Fibroblast of gingiva (primary cell): ENCODE measurements around the gene GRXCR1.

ENCODE experiments used
- DNase-seq: peaks from one replicate; pipeline ENCODE4 v3.0.0-alpha.2; 2011; ENCODE audit warnings: low read depth

GRXCR1 gene

DNA sequence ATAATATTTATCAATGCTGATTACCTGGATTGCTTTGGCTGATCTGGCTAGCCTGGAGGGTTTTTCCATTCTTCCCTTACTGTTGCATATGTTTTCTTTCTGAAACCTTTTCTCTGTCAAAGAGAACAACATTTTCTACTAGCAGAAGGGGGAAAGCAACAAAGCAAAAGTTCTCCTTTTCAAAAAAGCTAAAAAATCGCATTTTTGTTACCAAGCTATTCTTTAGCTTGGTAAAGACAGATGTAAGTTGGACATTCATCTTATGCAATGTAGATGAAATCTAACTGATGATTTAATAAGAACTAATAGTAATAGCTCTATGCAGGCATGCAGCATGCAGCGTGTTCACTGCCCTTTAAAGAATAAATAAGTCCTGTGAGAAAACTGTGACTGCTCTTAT, at the start of gene GRXCR1:
Gene GRXCR1 (plus strand): TSS at position 301 of the 400 bp plus-strand sequence. CDS start 554 bp downstream, outside the sequence.
- no peak for DNase-seq

DNA sequence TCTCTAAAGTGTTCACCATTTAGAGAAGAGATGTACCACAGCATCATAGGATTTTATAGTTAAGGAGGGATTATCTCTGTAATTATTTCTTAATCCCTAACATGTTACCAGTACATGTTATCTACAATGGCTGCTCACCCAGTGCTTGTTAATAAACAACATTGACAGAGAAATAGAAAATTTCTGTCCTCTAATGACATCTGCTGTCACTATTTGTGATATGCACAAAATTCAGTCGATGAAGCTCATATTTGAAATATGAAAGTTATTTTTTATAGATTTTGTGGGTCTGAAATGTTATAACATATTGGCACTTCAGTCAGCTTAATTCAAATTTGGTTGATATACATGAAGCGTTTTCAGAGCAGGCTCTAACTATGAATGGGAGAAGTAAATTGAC, 48.8 kb upstream of the GRXCR1 start:
- DNase-seq: no peak

DNA sequence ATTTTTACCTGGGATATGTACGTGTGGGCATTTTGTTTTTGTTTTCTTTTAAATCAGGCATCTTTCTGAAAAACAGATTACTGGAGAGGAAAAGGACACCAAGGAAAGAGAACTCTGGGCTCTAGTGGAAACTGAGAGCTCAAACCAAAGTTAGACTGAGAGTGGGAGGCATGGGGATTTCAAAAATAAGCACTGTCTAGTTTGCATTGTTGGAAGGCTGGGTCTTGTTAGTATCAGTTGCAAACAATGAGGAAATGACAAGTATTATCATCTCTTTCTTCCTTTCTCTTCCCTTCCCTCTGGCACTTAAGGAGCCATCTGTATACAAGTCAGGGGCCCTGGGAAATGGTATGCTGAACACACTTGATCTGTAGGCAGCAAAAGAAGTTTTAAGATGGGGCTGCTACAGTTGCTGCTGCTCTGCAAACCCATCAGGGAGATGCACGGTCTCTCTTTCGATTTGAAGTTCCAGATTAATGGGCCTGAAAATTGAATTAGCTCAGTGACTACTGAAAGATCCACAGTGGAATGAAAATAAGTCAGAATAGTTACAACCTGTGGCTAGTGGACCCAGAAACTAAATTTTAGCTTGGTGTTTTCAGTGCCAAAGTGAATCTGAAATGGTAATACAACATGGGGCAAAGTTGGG, 48.0 kb upstream of the GRXCR1 start:
- DNase-seq: no peak

DNA sequence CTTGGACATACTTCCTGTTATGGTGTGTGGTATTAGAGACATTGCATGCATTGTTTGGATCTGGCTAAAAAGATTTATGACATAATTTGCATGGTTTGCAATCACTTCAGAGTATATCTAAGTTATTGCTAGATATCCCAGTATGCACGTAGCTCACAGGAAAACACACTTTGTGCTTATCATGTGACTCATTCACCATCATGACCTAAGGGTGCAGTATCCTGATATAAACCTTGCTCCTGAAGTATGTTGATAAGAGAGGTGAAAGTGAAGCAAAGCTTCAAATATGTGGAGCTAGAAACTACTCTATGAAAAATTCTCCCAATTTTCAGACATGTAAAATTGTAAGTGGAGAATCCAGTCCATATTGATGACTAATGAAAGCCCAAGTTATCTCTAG, 46.9 kb upstream of the GRXCR1 start:
- no peak for DNase-seq

DNA sequence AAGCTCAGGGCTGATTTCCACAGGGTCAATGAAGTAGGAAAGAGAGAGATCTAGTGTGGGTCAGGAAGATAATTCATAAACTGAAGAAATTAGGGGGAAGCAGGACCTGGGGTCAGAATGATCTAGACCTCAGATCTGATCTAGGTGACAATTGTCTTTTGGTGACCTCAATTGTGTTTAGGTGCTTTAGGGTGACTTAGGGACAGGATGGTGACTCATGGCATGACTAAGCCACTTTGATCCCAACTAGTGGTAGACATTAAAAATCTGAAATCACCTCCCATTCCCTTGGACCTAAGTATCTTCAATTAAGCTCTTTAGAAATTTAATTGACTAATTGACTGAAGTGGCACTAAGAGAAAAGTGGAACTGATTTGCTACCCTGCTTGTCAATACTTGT, 36.7 kb upstream of the GRXCR1 start:
- no peak for DNase-seq

DNA sequence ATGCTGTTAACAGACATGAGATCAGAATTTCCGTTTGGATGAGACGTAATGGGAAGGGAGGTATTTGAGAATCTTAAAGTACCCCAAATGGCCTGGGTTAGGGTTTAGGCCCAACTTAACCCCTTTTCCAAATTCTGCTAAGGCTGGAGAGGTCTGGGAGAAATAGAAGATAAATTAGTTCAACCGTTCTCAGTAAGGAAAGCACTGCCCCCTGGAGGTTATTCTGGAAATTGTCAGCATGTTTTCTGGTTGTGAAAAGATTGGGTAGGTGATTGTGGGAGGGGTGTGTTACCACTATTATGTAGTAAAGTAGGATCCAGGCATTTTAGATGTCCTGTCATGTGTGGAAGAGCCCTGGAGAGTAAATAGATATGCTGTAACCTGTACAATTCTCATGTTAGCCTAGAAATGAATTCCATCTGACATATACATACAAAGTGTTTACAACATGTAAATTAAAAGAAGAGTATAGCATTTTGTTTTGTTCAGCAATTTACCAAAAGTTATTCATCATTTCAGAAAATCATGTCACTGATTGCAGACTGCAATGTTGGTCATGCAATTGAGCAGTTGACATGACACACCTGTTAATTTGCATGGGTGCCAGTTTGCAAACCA, 26.8 kb upstream of the GRXCR1 start:
- peak; percentile 1 for DNase-seq

DNA sequence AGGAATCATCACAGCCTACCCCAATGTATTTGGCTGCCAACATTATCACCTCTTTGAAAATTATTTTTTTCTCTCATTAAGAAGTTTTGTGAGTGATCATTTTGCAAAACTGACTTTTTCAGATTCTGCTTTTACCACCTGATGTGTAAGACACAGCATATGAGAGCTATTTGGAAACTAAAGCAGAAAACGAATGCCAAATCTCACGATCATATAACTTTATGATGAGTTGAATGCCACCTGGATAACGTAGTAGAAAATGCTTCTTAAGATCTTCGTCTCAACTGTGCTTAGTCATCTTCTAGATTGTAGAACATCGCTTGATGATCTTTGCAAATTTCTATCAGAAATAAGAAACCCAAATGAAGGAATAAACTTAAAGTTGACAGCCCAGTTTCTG, 21.3 kb upstream of the GRXCR1 start:
- DNase-seq: no peak

DNA sequence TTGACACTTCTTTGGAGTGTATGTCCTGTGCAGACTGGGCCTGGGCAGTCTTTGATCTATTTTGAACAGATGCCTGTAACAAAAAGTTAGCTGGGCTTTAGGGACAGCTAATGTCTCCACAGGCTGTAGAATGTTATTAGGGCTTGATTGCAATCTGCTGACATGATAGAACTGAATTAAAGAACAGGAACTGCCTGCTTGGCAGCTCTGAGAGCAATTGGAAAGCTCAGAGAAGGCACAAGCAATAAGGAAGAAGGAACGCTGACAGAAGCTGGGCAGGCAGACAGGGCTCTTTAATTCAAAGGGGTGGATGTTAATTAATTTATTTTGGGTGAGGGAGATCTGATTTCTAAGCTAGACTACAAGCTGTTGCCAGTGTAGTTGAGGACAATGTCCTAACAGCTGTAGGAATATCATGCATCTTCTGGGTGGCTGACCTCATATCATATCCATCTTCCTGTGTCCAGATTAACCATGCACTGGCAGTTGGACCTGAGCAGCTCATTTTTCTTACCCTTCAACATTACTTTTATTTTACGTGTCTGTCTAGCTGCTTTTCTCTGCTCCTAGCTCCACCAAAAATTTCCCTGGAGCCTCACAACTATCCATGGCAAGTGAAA, 20.7 kb upstream of the GRXCR1 start:
- DNase-seq: no peak

DNA sequence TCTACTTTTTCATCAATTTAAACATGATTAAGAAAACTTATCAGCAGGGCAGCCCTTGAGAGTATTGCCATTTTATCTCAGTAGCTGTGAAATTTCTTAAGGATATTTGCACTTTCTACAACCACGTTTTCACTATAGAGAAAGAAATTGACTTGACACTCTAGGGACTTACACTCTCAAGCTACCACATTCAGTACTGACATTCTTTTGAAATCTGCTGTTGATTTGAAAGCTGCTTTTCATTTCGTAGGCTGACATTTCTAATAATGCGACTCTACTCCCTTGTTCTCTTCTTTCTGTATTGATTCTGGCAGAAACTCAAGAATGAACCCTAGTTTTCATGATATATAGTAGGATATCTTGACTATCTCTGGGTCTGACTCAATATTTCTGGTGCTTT, 13.7 kb upstream of the GRXCR1 start:
- DNase-seq: no peak

DNA sequence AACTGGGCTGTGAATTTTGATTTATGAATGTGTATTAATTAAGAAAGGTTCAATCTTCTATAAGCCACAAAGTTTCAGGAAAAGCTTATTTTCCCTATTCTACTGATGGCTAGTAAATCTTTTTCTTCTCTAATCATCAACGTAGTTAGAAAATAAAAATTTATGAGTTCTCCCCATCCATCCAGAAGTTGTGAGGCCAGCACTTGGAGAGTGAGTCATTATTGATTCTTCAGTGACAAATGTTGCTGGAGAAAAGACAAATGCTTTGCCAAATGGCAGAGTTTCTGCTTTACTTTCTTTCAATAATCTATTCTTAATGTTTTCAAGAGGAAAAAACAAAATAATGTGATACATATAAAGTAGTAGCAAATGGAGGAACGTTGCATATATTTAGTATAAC, 11.3 kb upstream of the GRXCR1 start:
- no peak for DNase-seq

DNA sequence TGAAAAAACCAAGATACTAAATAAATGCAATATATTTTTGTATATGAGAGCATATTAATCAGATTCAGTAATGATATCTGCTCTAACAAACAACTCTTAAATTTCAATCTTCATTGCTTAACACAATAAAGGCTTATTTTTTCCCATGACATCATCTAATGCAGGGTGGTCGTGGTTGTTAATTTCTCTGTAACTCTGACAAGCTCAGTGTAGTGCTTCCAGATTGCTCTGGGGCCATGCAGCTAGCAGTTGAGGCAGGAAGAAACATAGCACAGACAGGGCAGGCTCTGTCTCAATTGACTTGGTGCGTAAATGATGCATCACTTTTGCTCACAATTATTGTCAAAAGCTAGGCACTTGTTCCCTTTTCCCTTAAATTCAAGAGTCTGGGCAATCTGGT, 869 bp upstream of the GRXCR1 start:
- DNase-seq: no peak

DNA sequence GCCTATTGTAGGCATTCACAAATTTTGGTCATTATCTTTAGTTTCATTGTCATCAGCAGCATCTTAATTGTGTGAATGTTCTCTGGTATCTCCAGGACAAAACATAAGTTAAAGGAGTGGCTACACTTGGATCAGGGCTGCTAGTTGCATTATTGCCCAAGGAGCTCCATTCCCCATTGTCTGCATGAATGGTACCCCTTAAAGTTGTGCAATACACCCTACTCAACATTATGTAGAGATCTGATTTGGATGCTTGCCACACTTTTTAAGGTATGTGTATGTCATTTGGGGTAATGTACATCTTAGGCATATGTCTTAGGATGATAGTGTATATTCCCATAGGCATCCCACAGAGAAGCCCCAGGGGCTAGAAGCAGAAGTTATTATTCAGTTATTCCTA, 2.9 kb downstream of the GRXCR1 start:
- DNase-seq: no peak

DNA sequence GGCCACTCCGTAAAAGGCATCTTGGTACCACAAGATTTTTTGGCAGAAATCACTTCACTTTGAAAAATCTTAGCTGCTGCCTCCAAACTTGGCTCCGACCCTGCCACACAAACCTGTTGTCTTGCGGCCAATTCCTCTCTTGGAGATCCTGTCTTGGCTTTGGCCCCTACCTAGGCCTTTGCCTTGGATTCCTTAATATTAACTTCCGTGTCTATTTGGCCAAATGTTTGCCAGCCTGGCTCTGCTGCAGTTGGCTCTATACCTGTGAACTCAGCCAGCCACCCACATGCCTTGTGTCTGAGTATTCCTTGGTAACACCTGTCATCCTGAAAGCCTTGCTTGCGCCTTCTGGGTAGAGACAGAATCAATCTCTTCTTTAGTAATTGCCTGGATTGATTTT, 12.5 kb downstream of the GRXCR1 start:
- no peak for DNase-seq

DNA sequence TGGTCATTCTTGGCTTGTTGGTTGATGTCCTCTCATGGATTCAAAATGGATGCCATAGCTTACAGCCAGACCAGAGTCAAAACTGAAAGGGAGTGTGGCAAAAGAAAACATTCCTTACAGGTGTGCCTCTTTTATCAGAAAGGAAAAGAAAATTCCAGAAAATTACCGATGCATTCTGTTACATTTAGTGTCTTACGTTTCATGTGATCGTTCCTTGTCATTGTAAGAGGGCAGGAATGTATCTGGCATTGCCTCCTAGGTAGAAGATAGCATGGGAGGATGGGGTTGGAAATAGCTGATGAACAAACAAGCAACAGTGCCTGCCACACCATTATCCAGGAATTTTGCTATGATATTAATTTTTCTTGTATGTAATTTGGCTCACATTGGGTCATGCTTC, 13.1 kb downstream of the GRXCR1 start:
- DNase-seq: no peak

DNA sequence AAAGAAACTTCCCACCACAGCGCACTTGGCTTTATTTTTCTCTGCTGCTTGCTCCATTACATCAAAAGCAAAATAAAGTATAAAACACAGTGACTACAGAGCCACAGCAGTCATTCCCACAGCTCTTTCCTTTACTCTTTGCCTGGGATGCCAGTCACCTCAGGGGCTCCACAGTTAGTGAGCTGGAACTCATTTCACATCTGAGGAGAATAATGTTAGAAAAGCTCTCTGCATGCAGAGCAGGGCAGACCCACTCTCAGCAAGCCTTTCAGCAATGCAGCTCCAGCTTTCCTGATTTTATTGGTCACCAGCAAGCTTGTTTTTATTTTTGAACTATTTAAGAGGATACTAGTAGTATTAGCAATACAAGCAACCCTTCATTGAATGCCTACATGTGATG, 13.8 kb downstream of the GRXCR1 start:
- no peak for DNase-seq

DNA sequence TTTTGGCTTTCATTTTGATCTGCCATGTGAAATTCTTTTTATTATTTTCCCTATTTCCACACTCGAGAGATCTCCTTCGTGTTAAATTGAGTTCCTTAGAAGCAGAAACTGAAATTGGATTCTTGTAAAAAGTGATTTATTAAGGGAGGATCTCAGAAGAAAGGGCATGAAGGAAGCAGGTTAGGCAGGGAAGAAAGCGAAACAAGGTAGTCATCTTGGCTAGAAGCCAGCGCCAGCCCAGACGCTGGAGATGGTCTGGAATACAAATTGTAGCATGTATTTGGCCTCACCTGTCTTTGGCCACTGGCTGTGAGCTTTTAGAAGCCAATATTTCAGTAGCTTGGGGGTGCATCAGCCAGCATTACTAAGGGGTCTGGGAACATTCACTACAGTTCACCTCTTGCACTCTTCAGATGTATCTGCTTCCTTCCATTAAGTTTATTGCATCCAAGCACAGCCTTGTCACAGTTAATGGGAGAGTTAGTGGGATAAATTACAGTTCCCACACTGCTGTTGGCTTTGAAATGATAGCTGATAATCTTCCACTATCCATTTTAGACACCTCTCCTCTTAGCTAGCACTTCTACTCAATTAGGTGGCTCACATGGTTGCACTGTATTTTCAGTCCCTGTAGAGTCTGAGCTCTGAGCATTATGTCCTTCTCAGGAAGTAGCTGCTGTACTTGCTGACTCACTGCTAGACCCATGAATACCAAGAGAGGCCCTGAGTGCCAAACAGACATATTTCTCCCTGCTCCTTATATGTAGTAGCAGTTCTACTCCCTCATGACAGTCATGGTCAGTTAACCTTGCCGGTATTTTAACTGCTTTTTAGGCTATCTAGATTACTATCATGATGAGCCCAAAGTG, 14.6 kb downstream of the GRXCR1 start:
- DNase-seq: no peak

DNA sequence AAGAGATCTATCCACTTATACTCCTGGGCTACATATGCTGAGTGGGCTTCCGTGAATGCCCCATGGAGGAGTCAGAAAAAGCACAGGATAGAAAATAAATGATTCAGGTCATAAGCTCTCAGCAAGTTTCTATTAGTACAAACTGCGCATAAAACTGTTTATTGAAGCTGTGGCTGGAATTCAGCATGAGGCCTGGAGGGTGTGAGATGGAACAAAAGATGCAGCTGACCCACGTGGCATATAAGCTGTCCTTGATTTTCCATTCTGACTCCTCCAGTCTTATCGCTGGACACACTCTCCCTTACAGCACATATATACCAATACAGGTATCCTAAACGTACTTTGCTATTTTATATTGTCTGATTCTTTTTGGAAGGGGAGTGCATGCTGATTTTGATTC, 17.9 kb downstream of the GRXCR1 start:
- no peak for DNase-seq

DNA sequence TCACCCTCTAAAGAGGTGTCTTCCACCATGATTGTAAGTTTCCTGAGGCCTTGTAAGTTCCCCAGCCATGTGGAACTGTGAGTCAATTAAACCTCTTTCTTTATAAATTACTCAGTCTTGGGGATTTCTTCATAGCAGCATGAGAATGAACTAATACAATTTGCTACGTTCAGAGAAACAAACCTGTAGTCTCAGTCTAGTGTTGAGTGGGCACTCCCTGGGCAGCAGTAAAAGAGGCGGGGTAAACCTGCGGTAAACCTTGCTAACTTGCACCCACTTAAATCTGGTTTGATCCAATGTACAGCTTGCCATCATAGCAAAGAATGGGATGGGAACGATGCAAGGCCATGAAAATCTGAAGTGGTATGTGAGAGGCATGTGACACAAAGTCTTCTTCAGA, 22.4 kb downstream of the GRXCR1 start:
- DNase-seq: no peak

DNA sequence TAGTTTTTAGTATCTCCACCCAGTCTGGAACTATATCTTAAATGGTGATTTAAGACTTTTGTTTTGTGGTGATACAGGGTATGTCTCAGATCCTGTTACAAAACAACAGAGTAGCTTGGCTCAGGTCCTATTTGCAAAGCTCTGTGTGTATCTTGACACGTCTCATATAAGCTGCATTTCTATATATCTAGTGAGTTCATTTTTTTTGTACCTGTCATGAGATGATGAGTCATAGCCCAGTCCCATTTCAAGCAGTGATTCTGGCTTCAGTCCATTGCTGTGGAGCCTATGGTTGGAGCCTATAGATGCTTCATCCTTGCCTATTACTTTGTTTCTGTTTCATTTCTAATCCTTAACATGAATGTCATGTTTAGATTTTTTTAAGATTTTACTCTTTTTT, 23.0 kb downstream of the GRXCR1 start:
- DNase-seq: no peak

DNA sequence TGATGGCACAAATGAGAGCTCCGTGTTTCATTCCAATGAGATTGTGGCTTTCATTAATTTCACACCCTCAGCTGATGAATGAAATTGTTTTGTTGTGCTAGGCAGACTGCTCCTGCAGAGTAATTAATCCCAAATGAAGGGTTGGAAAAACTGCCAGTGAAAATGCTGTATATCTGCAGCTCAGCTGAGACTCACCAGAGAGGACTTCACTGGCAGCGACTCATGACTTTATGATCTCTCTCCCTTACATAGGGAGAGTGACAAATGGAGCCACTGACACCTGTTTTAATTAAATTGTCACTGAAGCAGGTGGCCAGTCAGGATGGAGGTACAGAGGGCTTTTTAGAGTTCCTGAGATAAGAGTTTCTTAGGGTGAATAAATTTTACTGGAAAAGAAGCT, 24.8 kb downstream of the GRXCR1 start:
- no peak for DNase-seq

DNA sequence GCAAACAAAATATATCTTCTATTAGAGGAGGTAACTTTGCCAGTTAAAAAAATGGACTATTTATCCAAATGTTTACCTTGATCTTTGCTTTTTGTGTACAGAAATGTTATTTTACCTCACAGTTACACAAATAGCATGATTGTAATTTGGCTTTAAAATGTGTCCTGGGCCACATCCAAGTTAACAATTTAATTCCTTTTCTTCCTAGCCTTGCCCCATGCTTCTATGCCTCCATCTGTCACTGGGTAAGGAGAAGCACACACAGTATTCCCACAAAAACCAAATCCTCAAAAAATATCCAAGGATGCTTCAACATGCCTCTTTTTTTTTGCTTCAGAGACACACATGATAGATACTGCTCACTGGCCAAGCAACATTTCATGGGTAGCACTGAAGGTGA, 30.9 kb downstream of the GRXCR1 start:
- DNase-seq: no peak

DNA sequence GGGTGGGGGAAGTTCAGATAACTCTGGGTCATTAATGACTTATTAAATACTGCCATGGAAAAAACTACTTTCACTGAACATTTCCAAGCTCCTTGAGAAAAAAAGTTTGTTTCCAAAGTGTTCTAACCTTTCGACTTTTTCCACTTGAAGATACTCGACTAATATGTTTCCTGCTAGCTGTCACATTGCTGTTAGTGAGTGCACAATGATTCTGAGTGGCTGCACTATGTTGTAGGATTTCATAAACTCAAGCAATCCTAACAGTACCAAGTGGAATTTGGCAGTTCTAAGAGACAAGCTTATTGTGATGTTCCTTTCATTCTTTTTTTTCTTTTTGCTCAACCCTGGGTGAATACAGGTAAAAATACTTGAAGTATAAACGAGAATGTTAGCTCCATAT, 33.4 kb downstream of the GRXCR1 start:
- DNase-seq: no peak

DNA sequence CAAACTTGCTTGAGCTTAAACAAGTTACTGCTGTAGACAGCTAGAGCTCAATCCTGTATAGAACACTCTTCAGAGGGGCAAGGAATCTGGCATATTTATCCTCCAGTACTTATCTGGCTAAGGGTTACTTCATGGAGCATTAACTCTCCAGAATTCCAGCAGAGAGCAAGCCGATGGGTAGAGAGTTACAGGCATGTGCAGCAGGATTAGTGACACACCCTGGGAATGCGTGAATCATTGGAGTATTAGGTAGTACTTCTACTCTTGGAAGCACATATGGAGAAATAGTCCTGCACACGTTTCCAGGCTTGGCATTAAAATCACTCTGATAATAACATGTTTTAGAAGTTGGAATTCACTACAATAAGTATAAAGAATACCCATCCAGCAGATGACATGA, 35.4 kb downstream of the GRXCR1 start:
- no peak for DNase-seq
